SKM-1 treated with dmso at 0.1 percent for 144 hours (cell line): ENCODE measurements around the gene EYA3.
"Not testable (repeated sequence)": the region's sequence is repeated elsewhere in the genome, so short reads cannot be mapped to it uniquely, and the experiment has no call there.

Source experiments
- DNase-seq: peaks from one replicate; lab custom pipeline; 2025; ENCODE audit not compliant: unreplicated experiment; lab: John Stamatoyannopoulos, UW

Gene EYA3

GRCh38 chr1:28032281-28032680 lies 56.1 kb downstream of the EYA3 start:
- no peak for DNase-seq

DNA sequence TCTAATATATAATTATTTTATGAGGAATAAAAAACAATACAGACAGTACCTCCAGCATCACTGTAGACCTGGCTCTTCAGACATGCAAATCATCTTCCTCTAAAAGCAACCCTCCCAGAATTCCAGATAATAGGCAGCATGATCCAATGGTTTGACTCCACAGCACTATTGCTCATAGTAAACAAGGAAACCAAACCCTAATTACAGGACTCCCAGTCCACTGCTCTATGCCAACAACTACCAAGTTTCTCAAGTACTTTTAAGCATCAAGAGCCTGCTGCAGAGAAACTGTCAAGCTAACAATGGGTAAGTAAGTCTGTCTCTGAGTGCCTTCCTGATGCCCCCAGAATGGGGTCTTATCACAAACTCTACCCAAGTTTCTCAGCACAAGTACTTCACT lies 57.2 kb downstream of the EYA3 start:
- no peak for DNase-seq

GRCh38 chr1:28028873-28029654 lies 59.3 kb downstream of the EYA3 start:
- DNase-seq = no peak

DNA sequence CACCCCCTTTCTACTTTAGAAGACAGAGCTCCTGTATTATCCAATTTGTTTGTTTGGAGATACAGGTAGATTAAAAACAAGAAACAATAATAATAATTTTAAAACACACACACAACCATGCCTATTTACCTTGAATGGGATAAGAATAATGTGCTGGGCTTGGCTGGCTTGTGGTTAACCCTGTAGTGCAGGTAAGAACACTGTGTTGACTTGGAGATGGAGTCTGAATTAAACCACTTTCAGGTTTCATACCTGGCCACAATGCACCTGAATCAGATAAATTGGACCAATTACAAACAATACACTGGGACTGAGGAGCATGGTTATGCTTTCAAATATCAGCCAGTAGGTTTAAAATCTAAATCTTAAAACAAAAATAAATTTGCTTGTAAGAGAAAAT lies 60.8 kb downstream of the EYA3 start:
- no peak for DNase-seq

DNA sequence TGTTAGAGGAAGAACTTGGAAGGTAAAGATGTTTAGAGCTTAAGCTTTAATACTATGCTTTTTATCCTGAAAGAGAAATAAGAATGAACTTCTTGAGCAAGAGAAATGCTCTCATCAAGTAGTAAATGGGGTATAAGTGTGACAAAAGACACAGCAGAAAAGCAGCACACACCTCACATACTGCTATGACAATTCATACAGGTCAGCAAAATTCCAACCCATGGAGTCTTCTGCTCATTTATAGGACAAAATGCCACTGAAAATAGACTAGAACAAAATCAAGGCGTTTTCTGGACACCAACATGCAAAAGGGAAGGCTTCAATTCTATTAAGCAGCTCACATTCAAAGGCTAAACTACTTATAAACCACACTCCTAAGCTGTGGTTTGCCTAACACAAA lies 61.2 kb downstream of the EYA3 start:
- DNase-seq = no peak

DNA sequence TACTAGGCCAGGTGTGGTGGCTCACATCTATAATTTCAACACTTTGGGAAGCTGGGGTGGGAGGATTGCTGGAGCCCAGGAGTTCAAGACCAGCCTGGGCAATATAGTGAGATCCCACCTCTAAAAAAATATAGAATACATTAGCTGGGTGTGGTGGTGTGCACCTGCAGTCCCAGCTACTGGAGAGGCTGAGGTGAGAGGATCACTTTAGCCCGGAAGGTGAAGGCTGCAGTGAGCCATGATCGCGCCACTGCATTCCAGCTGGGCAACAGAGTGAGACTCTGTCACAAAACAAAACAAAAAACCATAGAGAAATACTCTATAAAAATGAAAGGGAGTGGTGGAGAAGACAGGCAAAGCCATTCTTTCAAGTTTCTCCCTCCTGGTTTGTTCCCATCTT lies 62.1 kb downstream of the EYA3 start:
- DNase-seq = no peak

DNA sequence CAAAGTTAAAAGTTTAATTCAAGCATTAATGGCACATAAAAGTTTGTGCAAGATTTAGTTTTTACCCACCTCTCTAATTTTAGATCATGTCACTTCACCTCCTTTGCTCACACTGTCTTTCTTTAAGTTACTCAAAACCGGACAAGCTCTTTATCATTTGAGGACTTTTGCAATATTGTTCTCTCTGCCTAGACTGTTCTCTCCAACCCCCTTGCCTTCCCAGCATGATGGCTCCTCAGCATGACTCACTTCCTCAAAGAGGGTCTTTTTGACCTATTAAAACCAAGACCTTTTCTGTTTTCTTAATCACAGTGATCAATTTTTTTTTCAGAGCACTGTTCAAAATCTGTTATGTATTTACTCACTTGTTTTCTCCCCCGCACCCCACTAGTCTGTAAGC lies 67.3 kb downstream of the EYA3 start:
- no peak for DNase-seq

DNA sequence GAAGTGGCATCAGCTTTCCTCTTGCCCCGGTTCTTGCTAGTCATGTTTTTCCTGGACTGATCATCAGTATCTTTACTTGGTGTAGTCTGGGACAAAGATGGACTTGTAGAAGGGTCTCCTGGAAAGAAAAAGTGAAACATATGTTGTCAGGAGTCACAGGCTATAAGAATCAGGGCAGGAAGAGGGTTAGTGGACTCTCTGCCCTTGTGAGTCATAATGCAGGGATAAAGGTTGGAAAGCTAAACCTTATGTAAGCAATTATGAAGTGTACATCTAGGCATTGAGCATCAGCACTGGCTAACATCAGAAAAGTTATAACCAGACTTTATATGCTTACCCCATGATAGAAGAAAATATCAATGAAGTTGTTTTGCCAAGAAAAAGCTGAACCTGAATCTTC lies 77.4 kb downstream of the EYA3 start:
- DNase-seq = no peak

GRCh38 chr1:28003117-28003516 lies 85.3 kb downstream of the EYA3 start:
- DNase-seq = not testable (repeated sequence)

DNA sequence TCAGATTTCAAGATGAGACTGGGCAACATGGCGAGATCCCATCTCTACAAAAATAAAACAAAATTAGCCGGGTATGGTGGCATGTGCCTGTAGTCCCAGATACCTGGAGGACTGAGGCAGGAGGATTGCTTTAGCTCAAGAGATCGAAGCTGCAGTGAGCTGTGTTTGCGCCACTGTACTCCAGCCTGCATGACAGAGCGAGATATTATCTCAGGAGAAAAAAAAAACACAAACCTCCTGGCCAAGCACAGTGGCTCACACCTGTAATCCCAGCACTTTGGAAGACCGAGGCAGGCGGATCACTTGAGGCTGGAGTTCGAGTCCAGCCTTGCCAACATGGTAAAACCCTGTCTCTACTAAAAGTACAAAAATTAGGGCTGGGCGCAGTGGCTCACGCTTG lies 85.8 kb downstream of the EYA3 start:
- DNase-seq = no peak

- no peak for DNase-seq
Observed at GRCh38 chr1:27999055-27999454, 89.4 kb downstream of the EYA3 start.

DNA sequence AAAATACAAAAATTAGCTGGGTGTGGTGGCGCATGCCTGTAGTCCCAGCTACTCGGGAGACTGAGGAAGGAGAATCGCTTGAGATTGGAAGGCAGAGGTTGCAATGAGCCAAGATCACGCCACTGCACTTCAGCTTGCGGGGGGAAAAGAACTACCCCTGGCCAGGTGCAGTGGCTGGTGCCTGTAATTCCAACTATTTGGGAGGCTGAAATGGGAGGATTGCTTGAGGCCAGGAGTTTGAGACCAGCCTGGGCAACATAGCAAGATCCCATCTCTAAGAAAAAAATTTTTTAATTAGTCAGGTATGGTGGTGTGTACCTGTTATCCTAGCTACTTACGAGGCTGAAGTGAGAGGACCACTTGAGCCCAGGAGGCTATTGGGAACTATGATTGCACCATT lies 93.9 kb downstream of the EYA3 start:
- not testable (repeated sequence) for DNase-seq

- no peak for DNase-seq
Observed at GRCh38 chr1:27994060-27994459, 94.3 kb downstream of the EYA3 start.

GRCh38 chr1:27993241-27993640 lies 95.2 kb downstream of the EYA3 start:
- no peak for DNase-seq

- no peak for DNase-seq
Observed at GRCh38 chr1:27992276-27992675, 96.1 kb downstream of the EYA3 start.

DNA sequence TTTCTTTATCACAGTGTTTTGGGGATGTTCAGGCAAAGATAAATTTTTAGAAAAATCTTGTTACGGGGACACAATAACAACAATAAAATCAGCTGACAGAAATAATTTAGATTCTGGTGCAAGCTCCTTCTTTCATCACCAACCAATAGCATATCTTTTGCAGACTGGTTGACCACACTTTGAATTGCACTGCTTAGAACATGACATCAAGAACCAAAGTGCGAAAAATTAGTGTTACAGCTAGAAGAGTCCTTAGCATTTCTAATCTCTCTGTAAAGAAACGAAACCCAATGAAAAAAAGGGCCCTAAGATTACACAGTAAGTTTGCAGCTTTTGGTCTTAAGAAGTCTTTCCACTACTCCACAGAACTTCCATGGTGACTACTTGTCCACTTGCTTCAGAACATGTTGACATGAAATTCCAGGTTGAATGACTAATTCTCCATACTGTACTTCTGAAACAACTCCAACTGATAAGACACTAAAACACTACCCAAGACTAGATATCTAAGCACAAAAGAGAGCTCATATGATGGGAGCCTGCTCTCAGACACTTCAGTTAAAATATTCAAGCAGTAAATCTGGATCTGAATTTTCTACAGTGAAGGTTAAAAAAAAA lies 97.4 kb downstream of the EYA3 start:
- no peak for DNase-seq

DNA sequence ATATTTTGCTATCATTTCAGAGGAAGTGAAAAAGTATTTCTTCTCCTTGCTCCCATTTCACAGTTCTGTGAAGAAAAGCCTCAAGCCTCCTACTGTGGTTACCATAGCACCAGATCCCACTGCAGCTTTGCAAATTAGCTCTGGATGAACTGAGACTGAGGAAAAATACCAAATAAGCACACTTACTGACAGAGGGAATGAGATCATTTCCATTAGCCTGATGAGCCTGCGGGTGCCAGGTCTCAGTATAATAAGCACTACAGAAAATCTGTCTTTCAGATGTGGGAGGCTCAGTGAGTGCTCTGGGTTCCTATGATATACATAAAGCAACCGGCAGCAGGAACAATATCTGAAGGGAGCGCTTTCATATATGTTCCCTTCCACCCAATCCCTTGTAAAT lies 107.3 kb downstream of the EYA3 start:
- no peak for DNase-seq

DNA sequence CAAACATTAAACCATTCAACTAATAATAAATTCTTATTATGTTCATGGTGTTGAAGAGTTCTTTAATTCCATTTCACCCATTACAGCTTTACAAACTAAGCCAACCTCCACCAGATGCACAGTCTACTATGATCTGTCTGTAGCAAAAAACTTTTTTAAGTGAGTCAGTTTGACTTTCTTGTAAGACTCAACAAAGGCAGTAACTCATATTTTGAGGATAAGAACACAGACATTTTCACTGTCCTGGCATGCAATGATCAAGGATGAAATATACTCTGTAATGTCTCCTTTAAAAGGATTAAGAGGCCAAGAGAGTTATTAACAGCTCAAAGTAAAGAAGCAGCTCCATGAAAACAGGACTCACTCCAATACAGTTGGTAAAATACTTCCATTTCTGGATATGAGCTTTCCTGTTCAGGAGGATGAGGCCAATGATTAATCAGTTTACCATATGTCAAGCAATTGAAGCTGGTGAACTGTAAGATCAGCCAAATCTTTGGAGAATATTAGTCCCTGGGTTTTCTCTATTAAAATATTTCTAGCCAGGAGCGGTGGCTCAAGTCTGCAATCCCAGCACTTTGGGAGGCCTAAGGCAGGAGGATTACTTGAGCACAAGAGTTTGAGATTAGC lies 108.1 kb downstream of the EYA3 start:
- DNase-seq = no peak

DNA sequence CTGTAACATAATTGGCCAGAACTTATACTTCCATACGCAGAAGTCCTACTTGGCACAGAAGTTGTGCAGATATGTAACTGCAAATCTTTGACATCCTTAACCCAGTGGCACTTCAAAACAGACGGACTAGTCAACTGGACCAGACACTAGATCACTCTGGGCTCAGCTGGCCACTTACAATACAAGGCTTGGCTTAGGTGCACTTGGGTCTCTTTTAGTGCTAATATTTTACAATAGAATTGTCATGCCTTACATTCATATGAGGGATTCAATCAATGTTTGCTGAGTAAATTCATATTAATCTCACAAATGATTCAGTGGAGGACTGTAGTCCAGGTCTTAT lies 108.6 kb downstream of the EYA3 start:
- DNase-seq = no peak

- peak; percentile 74 for DNase-seq
Observed at GRCh38 chr1:27979151-27979858, 109.1 kb downstream of the EYA3 start.

GRCh38 chr1:27974417-27974781 lies 114.0 kb downstream of the EYA3 start:
- no peak for DNase-seq
